Measurements from ENCODE around the gene SPOCK2. TPM values are rescaled to one million over a fixed set of nuclear protein-coding genes. Genes with fewer than 3 reads are reported as not detected.

SPOCK2 gene
- total and polyA plus RNA-seq, 2 donors (not counting 3 experiments of a cell fraction or from before 2014, with no cell fraction given), result 0.40 to 1.1 TPM

DNA sequence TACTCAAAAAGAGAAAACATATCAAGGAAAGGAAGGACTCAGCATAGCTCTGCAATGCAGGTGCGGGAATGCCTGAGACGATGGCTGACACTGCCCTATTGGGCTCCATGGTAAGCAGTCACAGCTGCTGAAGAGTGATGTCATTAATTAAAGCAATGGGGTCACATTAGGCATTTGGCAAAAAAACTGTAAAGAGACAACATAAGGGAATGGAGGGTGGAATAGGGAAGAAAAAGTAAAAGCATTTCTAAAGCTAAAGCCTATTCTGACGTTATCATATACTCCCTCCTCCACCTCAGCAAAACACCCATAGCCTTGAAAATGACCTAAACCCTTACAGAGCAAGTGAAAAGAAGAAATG, 38.5 kb upstream of the SPOCK2 start:
- Histone ChIP-seq H4K20me1 (replicated peaks; ENCODE audit: control insufficient read depth, extremely low read depth, insufficient read depth, low read length) (no peaks in the 10 kb centered on the region), H3K9me1 (replicated peaks; ENCODE audit: control insufficient read depth, extremely low read depth, insufficient read depth, low read length) (no peaks in the 10 kb centered on the region), H3K79me2 (ENCODE audit: control insufficient read depth, insufficient read depth, low read length) (no peaks in the 10 kb centered on the region), H3K36me3 (ENCODE audit: control insufficient read depth in 2 of 2, extremely low read depth in 1 of 2, insufficient read depth in 2 of 2, low read length in 2 of 2) (no peaks in the 10 kb centered on the region), H3K4me2 (ENCODE audit: insufficient read depth, low read length) (no peak overlapping the region), H3K9me3 (replicated peaks; ENCODE audit: control insufficient read depth, insufficient read depth, low read length) (no peaks in the 10 kb centered on the region), H3K27ac (ENCODE audit: insufficient read depth, low read depth, low read length) (no peak overlapping the region), H3K4me3 (replicated peaks in 1 of 3; ENCODE audit: insufficient read depth in 1 of 3, low read depth in 1 of 3, low read length in 3 of 3) (no peak overlapping the region), H3K4me1 (ENCODE audit: control insufficient read depth, extremely low read depth, insufficient read depth, low read length) (no peaks in the 10 kb centered on the region), H3K27me3 (ENCODE audit: control insufficient read depth in 2 of 2, insufficient read depth in 2 of 2, low read length in 2 of 2) (no peaks in the 10 kb centered on the region), H3K9ac (replicated peaks; ENCODE audit: extremely low read depth, insufficient read depth, low read length) (no peak overlapping the region), H2AFZ (ENCODE audit: low read depth, low read length) (no peak overlapping the region)
- dilution Hi-C loops (cut with MboI; ENCODE audit: extremely low pct_ligation_motif_present, low sequenced_read_pairs) (no loop called here), intact Hi-C loops (cut with micrococcal nuclease) (loop anchor here (1.0 kb wide), 4 partner anchors 95 to 210 kb away; no protein-coding TSS in a partner anchor)
- DNase-seq (ENCODE audit: low read depth, low spot score) (no peak), FAIRE-seq (no peak)
- ChIA-PET POLR2A (interaction anchor here (0.5 to 1.0 kb wide), 5 partner anchors 14 to 211 kb away, joined by 3 read pairs; no protein-coding TSS in a partner anchor), CTCF (interaction anchor here (0.6 to 8.2 kb wide), 47 partner anchors 9 to 231 kb away, joined by 3 to 193 read pairs (median 7); partner anchors contain the start of genes ANAPC16, ASCC1 and DDIT4)
- TF ChIP-seq MYC (IDR thresholded peaks at IDR 0.05; ENCODE audit: low read depth, low read length) (no peak), POLR2A (IDR thresholded peaks at IDR 0.05; ENCODE audit: low read depth, low read length) (no peak), EZH2 (IDR thresholded peaks at IDR 0.05; ENCODE audit: borderline replicate concordance, low read depth, low read length, severe bottlenecking) (no peak), FOS (IDR thresholded peaks at IDR 0.05; ENCODE audit: borderline replicate concordance, insufficient read depth, low read length) (no peak), GATA2 (IDR thresholded peaks at IDR 0.05; ENCODE audit: insufficient read depth, insufficient read length, low read depth, low read length) (no peak), POLR2AphosphoS5 (IDR thresholded peaks at IDR 0.05; ENCODE audit: insufficient read depth, low read depth, low read length) (no peak)
- TF ChIP-seq, protein P1, sequence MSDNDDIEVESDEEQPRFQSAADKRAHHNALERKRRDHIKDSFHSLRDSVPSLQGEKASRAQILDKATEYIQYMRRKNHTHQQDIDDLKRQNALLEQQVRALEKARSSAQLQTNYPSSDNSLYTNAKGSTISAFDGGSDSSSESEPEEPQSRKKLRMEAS (IDR thresholded peaks at IDR 0.05; ENCODE audit: insufficient read depth, insufficient read length), result no peak
- TF ChIP-seq, protein P2, sequence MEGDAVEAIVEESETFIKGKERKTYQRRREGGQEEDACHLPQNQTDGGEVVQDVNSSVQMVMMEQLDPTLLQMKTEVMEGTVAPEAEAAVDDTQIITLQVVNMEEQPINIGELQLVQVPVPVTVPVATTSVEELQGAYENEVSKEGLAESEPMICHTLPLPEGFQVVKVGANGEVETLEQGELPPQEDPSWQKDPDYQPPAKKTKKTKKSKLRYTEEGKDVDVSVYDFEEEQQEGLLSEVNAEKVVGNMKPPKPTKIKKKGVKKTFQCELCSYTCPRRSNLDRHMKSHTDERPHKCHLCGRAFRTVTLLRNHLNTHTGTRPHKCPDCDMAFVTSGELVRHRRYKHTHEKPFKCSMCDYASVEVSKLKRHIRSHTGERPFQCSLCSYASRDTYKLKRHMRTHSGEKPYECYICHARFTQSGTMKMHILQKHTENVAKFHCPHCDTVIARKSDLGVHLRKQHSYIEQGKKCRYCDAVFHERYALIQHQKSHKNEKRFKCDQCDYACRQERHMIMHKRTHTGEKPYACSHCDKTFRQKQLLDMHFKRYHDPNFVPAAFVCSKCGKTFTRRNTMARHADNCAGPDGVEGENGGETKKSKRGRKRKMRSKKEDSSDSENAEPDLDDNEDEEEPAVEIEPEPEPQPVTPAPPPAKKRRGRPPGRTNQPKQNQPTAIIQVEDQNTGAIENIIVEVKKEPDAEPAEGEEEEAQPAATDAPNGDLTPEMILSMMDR (IDR thresholded peaks at IDR 0.05; ENCODE audit: extremely low read depth in 1 of 2, insufficient read depth in 1 of 2, low read depth in 1 of 2, low read length in 2 of 2), result no peak
- BruUV-seq (replicated peaks), result no TSS peak
